Measurements from ENCODE around the gene GFAP.
A peak's percentile ranks its signal among the peaks of the same experiment; 100 is the strongest.

The GFAP gene

GRCh38 chr17:44942456-44942855 lies 27.2 kb upstream of the GFAP start:
- TF ChIP-seq, protein P1, sequence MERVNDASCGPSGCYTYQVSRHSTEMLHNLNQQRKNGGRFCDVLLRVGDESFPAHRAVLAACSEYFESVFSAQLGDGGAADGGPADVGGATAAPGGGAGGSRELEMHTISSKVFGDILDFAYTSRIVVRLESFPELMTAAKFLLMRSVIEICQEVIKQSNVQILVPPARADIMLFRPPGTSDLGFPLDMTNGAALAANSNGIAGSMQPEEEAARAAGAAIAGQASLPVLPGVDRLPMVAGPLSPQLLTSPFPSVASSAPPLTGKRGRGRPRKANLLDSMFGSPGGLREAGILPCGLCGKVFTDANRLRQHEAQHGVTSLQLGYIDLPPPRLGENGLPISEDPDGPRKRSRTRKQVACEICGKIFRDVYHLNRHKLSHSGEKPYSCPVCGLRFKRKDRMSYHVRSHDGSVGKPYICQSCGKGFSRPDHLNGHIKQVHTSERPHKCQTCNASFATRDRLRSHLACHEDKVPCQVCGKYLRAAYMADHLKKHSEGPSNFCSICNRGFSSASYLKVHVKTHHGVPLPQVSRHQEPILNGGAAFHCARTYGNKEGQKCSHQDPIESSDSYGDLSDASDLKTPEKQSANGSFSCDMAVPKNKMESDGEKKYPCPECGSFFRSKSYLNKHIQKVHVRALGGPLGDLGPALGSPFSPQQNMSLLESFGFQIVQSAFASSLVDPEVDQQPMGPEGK (CRISPR knock-in tag; IDR thresholded peaks at IDR 0.05; ENCODE audit: borderline replicate concordance) = no peak
- no peak for TF ChIP-seq ESRRG (CRISPR knock-in tag; IDR thresholded peaks at IDR 0.05)
- no peak for TF ChIP-seq ZNF565 (CRISPR knock-in tag; conservative IDR thresholded peaks at IDR 0.05; ENCODE audit: low read depth)
- TF ChIP-seq RARB (CRISPR knock-in tag; IDR thresholded peaks at IDR 0.05) = no peak
- TF ChIP-seq ZFP3 (CRISPR knock-in tag; IDR thresholded peaks at IDR 0.05) = no peak
- no peak for TF ChIP-seq PPARA (CRISPR knock-in tag; IDR thresholded peaks at IDR 0.05; ENCODE audit: borderline replicate concordance)
- TF ChIP-seq ZNF70 (CRISPR knock-in tag; IDR thresholded peaks at IDR 0.05) = no peak
- TF ChIP-seq BACH2 (CRISPR knock-in tag; IDR thresholded peaks at IDR 0.05; ENCODE audit: borderline replicate concordance) = no peak
- no peak for TF ChIP-seq SNAI2 (CRISPR knock-in tag; IDR thresholded peaks at IDR 0.05)
- TF ChIP-seq ARNTL (CRISPR knock-in tag; IDR thresholded peaks at IDR 0.05; ENCODE audit: borderline replicate concordance, low read depth) = no peak
- no peak for ATAC-seq

- peak; percentile 68 for ATAC-seq
- TF ChIP-seq ESRRG (CRISPR knock-in tag; IDR thresholded peaks at IDR 0.05) (no peak), TSHZ2 (CRISPR knock-in tag; IDR thresholded peaks at IDR 0.05) (no peak), CSDC2 (CRISPR knock-in tag; IDR thresholded peaks at IDR 0.05) (no peak), TCF4 (CRISPR knock-in tag; IDR thresholded peaks at IDR 0.05; ENCODE audit: borderline replicate concordance) (no peak), POU6F1 (CRISPR knock-in tag; IDR thresholded peaks at IDR 0.05; ENCODE audit: borderline replicate concordance, low read depth) (no peak), ZNF70 (CRISPR knock-in tag; IDR thresholded peaks at IDR 0.05) (no peak), OSR1 (CRISPR knock-in tag; IDR thresholded peaks at IDR 0.05) (no peak), SNAI2 (CRISPR knock-in tag; IDR thresholded peaks at IDR 0.05) (no peak)
- TF ChIP-seq, protein P1 (CRISPR knock-in tag; IDR thresholded peaks at IDR 0.05; ENCODE audit: borderline replicate concordance) = no peak
Measured at GRCh38 chr17:44941712-44942331, 26.5 kb upstream of the GFAP start.

DNA sequence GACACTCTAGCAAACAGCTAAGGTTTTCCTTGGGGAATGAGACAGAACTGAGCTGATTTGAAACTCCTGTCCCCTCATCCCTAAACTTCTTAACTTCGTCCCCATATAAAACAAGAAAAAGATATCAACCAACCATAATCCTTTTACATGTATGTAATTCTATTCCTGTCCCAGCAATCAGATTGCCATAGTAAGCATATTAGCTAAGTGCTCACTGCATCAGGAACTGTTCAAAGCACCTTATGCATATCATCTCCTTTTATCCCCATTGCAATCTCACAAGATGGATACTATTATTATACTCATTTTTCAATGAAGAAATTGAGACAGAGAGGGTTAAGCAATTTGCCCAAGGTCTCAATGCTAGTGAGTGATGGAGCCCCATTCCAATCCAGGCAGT lies 25.5 kb upstream of the GFAP start:
- ATAC-seq = peak; percentile 41

More for the DNA sequence above, 25.5 kb upstream of the GFAP start:
- TF ChIP-seq CSDC2 (CRISPR knock-in tag; IDR thresholded peaks at IDR 0.05) (no peak), CSRNP3 (CRISPR knock-in tag; IDR thresholded peaks at IDR 0.05) (no peak), ZNF70 (CRISPR knock-in tag; IDR thresholded peaks at IDR 0.05) (no peak), TSHZ2 (CRISPR knock-in tag; IDR thresholded peaks at IDR 0.05) (no peak), TOX (CRISPR knock-in tag; IDR thresholded peaks at IDR 0.05; ENCODE audit: borderline replicate concordance) (no peak), ZFP3 (CRISPR knock-in tag; IDR thresholded peaks at IDR 0.05) (no peak), BACH2 (CRISPR knock-in tag; IDR thresholded peaks at IDR 0.05; ENCODE audit: borderline replicate concordance) (no peak), PPARA (CRISPR knock-in tag; IDR thresholded peaks at IDR 0.05; ENCODE audit: borderline replicate concordance) (no peak), ESRRG (CRISPR knock-in tag; IDR thresholded peaks at IDR 0.05) (no peak), ISL1 (CRISPR knock-in tag; IDR thresholded peaks at IDR 0.05) (no peak), ARNTL (CRISPR knock-in tag; IDR thresholded peaks at IDR 0.05; ENCODE audit: borderline replicate concordance, low read depth) (no peak), OSR1 (CRISPR knock-in tag; IDR thresholded peaks at IDR 0.05) (no peak)
- TF ChIP-seq, protein P2, sequence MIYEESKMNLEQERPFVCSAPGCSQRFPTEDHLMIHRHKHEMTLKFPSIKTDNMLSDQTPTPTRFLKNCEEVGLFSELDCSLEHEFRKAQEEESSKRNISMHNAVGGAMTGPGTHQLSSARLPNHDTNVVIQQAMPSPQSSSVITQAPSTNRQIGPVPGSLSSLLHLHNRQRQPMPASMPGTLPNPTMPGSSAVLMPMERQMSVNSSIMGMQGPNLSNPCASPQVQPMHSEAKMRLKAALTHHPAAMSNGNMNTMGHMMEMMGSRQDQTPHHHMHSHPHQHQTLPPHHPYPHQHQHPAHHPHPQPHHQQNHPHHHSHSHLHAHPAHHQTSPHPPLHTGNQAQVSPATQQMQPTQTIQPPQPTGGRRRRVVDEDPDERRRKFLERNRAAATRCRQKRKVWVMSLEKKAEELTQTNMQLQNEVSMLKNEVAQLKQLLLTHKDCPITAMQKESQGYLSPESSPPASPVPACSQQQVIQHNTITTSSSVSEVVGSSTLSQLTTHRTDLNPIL (CRISPR knock-in tag; IDR thresholded peaks at IDR 0.05; ENCODE audit: low read depth) = no peak
